Heart right ventricle (tissue), 16 donors: Measurements from ENCODE around the gene HAO1. TPM values are rescaled to one million over a fixed set of nuclear protein-coding genes. Genes with fewer than 3 reads are reported as not detected.

Experiments used
- ATAC-seq, 8 donors: fragments of 200-7000 bp; cut with Tn5 transposase; one replicate each; pipeline ENCODE4 v1.9.1; 2020; ENCODE audit warnings: mild to moderate bottlenecking in 8 of 8, moderate library complexity in 8 of 8, moderate number of reproducible peaks in 1 of 8
- DNase-seq, 2 donors: peaks; one replicate each; pipeline ENCODE4 v3.0.0-alpha.2; 2020
- H3K27ac ChIP-seq, 10 donors: fragments of 200-600 bp; sonication (generic) in 2 of 10; one replicate each; pipeline versions ENCODE4 v1.5.0 to v1.8.0; 2020 to 2022; ENCODE audit warnings: mild to moderate bottlenecking in 3 of 10
- H3K27me3 ChIP-seq, 7 donors: fragments of 200-600 bp; one replicate each; pipeline ENCODE4 v1.8.0; 2021 to 2022; ENCODE audit warnings: mild to moderate bottlenecking in 2 of 7
- H3K36me3 ChIP-seq, 9 donors: fragments of 200-600 bp; sonication (generic) in 1 of 9; one replicate each; pipeline versions ENCODE4 v1.5.0 to v1.8.0; 2020 to 2022; ENCODE audit warnings: mild to moderate bottlenecking in 2 of 9
- H3K4me1 ChIP-seq, 9 donors: fragments of 200-600 bp; sonication (generic) in 1 of 9; one replicate each; pipeline versions ENCODE4 v1.5.0 to v1.8.0; 2020 to 2022; ENCODE audit warnings: mild to moderate bottlenecking in 4 of 9
- H3K4me3 ChIP-seq, 10 donors: fragments of 200-600 bp; sonication (generic) in 2 of 10; one replicate each; pipeline versions ENCODE4 v1.5.0 to v1.8.0; 2020 to 2022; ENCODE audit warnings: mild to moderate bottlenecking in 7 of 10, moderate library complexity in 2 of 10
- H3K9me3 ChIP-seq, 11 donors: fragments of 200-600 bp in 10 of 11; sonication (generic) in 2 of 11; one replicate each; pipeline versions ENCODE4 v1.5.0 to v1.8.0; 2013 to 2022; ENCODE audit warnings: mild to moderate bottlenecking in 2 of 11, control low read depth in 1 of 11, moderate library complexity in 1 of 11
- WGBS, 2 donors: extraction: QIAGEN DNeasy Blood & Tissue Kit; methylation state at CpG; one replicate each; pipeline ENCODE4 v1.1.7; 2013; ENCODE audit warnings: inconsistent platforms in 1 of 2; 5-methylcytosine and 5-hydroxymethylcytosine counted together
- intact Hi-C, 10 donors: fragments of 100-400 bp; cut with DNase I; formaldehyde crosslinking; loops; one replicate each; pipeline versions ENCODE4 v1.11.1 to v1.14.2; 2022
- polyA plus RNA-seq, 2 donors: library from polyadenylated mRNA; stranded (reverse); fragments of 200-250 nt; gene quantifications; one replicate each; pipeline ENCODE4 v1.2.3, GENCODE V29; 2013
- total RNA-seq, 10 donors: library from RNA; stranded (reverse); fragmentation: NEBNext Ultra II Directional in 3 of 10; extraction: Animal tissue kit (Norgen Biotek cat#: 25700) in 3 of 10; gene quantifications; one replicate each; pipeline versions ENCODE4 v1.2.1 to v1.2.4, GENCODE V29; 2021 to 2023
- TF ChIP-seq, protein P1 (sequence below), 9 donors: fragments of 200-600 bp; sonication (generic) in 2 of 9; IDR thresholded peaks; one replicate each; pipeline versions ENCODE4 v1.5.0 to v1.8.0; 2021 to 2022; ENCODE audit warnings: antibody characterized with exemption in 9 of 9, mild to moderate bottlenecking in 5 of 9, moderate library complexity in 1 of 9
- donor health status: Arrhythmogenic right ventricular cardiomyopathy.
- donor health status: ischemic (EF 13 %, LVEDD 7.1; RV severe dilation, severe dysfunction).
- donor health status: healthy with polysubstance abuse.
- donor health status: DM: no; HTN: yes; CAD: no.
- donor health status: DM: no; HTN: no; CAD: no.
- donor health status: ischemic (EF 25% LVEDD 6.9; RV normal size, moderate dysfunction).
- donor health status: ischemic (EF 25% LVEDD 5.7; RV mildly dilated, moderate dysfunction).
- donor health status: healthy.
- donor health status: DM: yes; HTN: yes; CAD: no.
- donor health status: Ischemic cardiomyopathy.
- donor health status: ischemic (EF 35%, LVEDD 5.7; RV mildly dilated, moderate dysfunction).
- donor health status: nonischemic (EF 11% LVEDD 7.7; RV severe dilation, severe dysfunction).
- donor health status: DM: yes; HTN: yes; CAD: no.
- donor health status: PGD.
- donor health status: ischemic (EF 29% LVEDD 5.4; RV normal size, mild dysfunction).
- donor health status: nonischemic (EF 23%, LVEDD 6.1; RV moderate dilation, normal function).

HAO1 gene
- total and polyA plus RNA-seq, 12 donors, result not detected

DNA sequence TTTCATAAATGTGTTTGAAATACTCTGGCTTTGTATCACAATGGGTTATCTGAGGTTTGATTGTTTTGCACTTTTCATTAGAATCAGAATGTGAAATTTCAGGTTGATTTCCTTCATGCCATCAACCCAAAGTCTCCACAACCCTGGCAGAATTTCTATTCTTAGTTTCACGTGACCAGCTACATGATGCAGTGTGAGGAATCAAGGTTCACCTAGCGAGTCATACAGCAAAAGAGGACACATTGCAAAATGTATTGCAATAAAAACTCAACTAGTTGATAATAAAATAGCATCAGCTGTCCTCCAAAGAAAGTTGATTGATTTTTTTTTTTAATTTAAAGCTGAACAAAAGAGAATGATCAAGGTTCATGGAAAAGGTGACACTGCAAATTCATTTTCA is 2.2 kb downstream of the HAO1 start:
- H3K4me1 ChIP-seq, result no peaks in the 10 kb centered on the region
- no peak for DNase-seq
- intact Hi-C loops, result loop anchor here in 8 of 10 donors (5.0 to 10.0 kb wide), 3 partner anchors 449 to 787 kb away; no protein-coding TSS in a partner anchor
- ATAC-seq, result no peak
- TF ChIP-seq, protein P1, sequence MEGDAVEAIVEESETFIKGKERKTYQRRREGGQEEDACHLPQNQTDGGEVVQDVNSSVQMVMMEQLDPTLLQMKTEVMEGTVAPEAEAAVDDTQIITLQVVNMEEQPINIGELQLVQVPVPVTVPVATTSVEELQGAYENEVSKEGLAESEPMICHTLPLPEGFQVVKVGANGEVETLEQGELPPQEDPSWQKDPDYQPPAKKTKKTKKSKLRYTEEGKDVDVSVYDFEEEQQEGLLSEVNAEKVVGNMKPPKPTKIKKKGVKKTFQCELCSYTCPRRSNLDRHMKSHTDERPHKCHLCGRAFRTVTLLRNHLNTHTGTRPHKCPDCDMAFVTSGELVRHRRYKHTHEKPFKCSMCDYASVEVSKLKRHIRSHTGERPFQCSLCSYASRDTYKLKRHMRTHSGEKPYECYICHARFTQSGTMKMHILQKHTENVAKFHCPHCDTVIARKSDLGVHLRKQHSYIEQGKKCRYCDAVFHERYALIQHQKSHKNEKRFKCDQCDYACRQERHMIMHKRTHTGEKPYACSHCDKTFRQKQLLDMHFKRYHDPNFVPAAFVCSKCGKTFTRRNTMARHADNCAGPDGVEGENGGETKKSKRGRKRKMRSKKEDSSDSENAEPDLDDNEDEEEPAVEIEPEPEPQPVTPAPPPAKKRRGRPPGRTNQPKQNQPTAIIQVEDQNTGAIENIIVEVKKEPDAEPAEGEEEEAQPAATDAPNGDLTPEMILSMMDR (IDR thresholded peaks at IDR 0.05), result no peak
- H3K27ac ChIP-seq, result no peak overlapping the region
- H3K27me3 ChIP-seq, result no peaks in the 10 kb centered on the region
- no peaks in the 10 kb centered on the region for H3K36me3 ChIP-seq
- no peaks in the 10 kb centered on the region for H3K9me3 ChIP-seq
- 83 to 87% methylated on average over 2 of the region's 2 CpGs for WGBS, 2 donors
- H3K4me3 ChIP-seq, result no peak overlapping the region

DNA sequence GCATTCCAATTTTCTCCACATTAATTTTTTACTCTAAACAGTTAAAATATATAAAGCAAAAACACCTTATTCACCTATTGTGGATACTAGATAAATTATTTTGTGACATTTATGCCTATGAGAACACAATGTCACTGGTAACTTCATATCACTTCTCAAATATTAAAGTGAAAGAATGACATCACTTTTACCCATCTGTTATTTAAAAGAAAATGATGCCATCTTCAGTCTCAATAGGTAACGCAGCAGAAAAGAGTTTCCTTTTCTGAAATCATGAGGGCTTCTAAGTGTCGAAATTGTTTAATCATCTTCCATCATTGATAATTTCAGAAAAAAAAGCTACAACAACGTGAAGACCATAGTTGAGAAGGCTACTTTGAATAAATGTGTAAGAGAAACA is 2.9 kb downstream of the HAO1 start:
- TF ChIP-seq, protein P1 (IDR thresholded peaks at IDR 0.05), result no peak
- H3K9me3 ChIP-seq, result no peaks in the 10 kb centered on the region
- no peaks in the 10 kb centered on the region for H3K36me3 ChIP-seq
- no peaks in the 10 kb centered on the region for H3K4me1 ChIP-seq
- H3K4me3 ChIP-seq, result no peak overlapping the region
- 86 to 91% methylated on average over 3 of the region's 3 CpGs for WGBS, 2 donors
- H3K27ac ChIP-seq, result no peak overlapping the region
- intact Hi-C loops, result loop anchor here in 9 of 10 donors (2.0 to 10.0 kb wide), 4 partner anchors 450 to 787 kb away; no protein-coding TSS in a partner anchor
- H3K27me3 ChIP-seq, result no peaks in the 10 kb centered on the region
- ATAC-seq (no peak), DNase-seq (no peak)

DNA sequence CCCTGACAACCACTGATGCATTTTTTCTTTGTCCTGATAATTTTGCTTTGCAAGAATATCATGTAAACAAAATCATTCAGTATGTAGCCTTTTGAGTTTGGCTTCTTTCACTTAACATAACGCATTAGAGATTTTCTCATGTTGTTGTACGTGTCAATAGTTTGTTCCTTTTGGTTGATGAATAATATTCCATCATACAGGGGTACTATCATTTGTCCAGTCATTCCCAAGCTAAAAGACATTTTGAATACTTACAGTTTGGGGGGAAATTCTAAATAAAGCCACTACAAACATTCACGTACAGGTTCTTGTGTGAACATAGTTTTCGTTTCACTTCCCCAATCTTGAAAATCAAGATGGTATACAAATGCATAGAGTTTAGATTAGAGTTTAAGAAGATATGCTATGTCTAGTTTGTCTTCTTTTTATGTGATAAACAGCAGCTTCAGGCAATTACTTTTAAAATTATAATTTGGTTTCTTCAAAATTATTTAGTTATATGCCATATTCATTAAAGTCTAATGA is 5.2 kb downstream of the HAO1 start:
- Histone ChIP-seq H3K27ac (no peak overlapping the region), H3K4me3 (no peak overlapping the region), H3K36me3 (no peaks in the 10 kb centered on the region), H3K4me1 (no peaks in the 10 kb centered on the region), H3K27me3 (no peaks in the 10 kb centered on the region), H3K9me3 (no peaks in the 10 kb centered on the region)
- TF ChIP-seq, protein P1 (IDR thresholded peaks at IDR 0.05), result no peak
- DNase-seq (no peak), ATAC-seq (no peak)
- intact Hi-C loops, result loop anchor here in 8 of 10 donors (5.0 to 10.0 kb wide), 3 partner anchors 452 to 790 kb away; no protein-coding TSS in a partner anchor
- WGBS, 2 donors, result 86 to 88% methylated on average over 4 of the region's 4 CpGs

DNA sequence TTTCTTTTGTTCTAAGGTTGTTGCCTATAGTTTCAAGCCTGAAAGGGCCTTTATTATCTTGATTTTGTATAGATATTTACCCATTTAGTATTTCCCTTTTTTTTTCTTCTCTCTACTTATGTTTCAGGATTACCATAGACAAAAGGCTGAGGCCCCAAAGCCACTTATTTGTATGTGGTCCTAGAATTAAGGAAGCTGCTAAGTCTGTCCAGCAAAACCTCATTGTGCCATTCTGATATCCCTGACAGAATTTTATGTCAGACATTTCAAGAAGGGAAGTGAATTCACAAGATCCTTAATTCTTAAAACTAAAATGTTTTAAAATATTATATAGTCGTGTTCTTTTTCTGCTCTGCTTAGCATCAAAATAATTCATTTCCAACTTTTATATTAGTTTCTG is 6.9 kb downstream of the HAO1 start:
- 83 to 86% methylated on average over 1 of the region's 1 CpG for WGBS, 2 donors
- TF ChIP-seq, protein P1 (IDR thresholded peaks at IDR 0.05), result no peak
- no peaks in the 10 kb centered on the region for H3K27me3 ChIP-seq
- H3K9me3 ChIP-seq, result no peaks in the 10 kb centered on the region
- ATAC-seq (no peak), DNase-seq (no peak)
- H3K4me3 ChIP-seq, result no peak overlapping the region
- intact Hi-C loops, result loop anchor here in 2 of 10 donors (10.0 kb wide), 1 partner anchor 791 kb away; no protein-coding TSS in a partner anchor
- no peaks in the 10 kb centered on the region for H3K4me1 ChIP-seq
- no peaks in the 10 kb centered on the region for H3K36me3 ChIP-seq
- H3K27ac ChIP-seq, result no peak overlapping the region
